Measurements from ENCODE around the gene WDR46.

DNA sequence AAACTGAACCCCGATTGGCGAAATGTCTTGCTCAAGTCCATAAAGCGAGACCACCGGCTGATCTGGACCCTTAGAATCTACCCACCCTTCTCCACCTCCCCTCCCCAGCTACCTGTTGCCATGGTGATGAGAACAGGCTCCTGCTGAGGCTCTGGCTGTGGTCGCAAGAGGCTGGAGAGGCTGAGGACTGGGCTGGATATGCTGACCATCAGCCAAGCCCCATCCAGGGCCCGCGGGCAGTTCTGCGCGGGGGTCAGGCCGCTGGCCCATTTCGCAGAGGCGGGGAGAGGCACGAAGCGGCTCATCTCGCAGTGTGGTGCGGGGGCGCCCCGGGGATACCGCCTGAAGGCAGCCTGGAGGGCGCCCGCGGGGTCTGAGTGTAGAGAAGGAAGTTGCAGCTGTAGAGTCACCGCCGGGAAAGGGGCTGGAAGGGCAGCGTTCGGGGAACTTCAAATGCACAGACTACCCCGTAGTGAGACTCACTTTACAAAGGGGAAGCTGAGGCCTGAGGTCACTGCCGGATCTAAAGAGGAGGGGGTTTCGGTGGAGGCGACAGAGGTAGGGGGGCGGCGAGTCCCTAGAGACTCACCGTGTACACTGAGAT lies 24.2 kb upstream of the WDR46 start:
- TF ChIP-seq POLR2A (IDR thresholded peaks at IDR 0.05; ENCODE audit: low read length) (no peak), GATA1 (IDR thresholded peaks at IDR 0.05; ENCODE audit: low read depth, low read length) (no peak)
